Measurements from ENCODE around the gene C2orf80.

C2orf80 gene

GRCh38 chr2:208175840-208176153 is 14.0 kb downstream of the C2orf80 start:
- Histone ChIP-seq H3K4me1 (ENCODE audit: insufficient read depth, low read length, severe bottlenecking) (no peaks in the 10 kb centered on the region), H3K9me2 (ENCODE audit: low read depth, low read length) (no peaks in the 10 kb centered on the region), H3F3A (ENCODE audit: insufficient read depth, low read length) (no peaks in the 10 kb centered on the region), H4K20me1 (ENCODE audit: insufficient read depth, low read length) (no peaks in the 10 kb centered on the region), H3K4me2 (ENCODE audit: low read length) (no peak overlapping the region), H3K27ac (ENCODE audit: low read depth, low read length, poor library complexity, severe bottlenecking) (no peak overlapping the region), H3K9me3 (ENCODE audit: low read length) (no peaks in the 10 kb centered on the region), H3K36me3 (ENCODE audit: insufficient read depth, low read length) (no peaks in the 10 kb centered on the region), H2AFZ (ENCODE audit: low read length) (no peak overlapping the region), H3K9ac (ENCODE audit: low read length) (no peak overlapping the region), H3K27me3 (ENCODE audit: insufficient read depth, low read length) (no peaks in the 10 kb centered on the region), H3K4me3 (ENCODE audit: low read depth, low read length, poor library complexity, severe bottlenecking) (no peak overlapping the region), H3K79me2 (ENCODE audit: insufficient read depth, low read length) (no peaks in the 10 kb centered on the region)
- TF ChIP-seq CTCF (IDR thresholded peaks at IDR 0.05; ENCODE audit: low read length): no peak
- TF ChIP-seq EZH2 (IDR thresholded peaks at IDR 0.05; ENCODE audit: borderline replicate concordance, low read length): no peak

- H4K20me1 ChIP-seq (ENCODE audit: insufficient read depth, low read length): no peaks in the 10 kb centered on the region
- H3F3A ChIP-seq (ENCODE audit: insufficient read depth, low read length): no peaks in the 10 kb centered on the region
- H3K36me3 ChIP-seq (ENCODE audit: insufficient read depth, low read length): no peaks in the 10 kb centered on the region
- no peaks in the 10 kb centered on the region for H3K9me3 ChIP-seq (ENCODE audit: low read length)
- H3K27me3 ChIP-seq (ENCODE audit: insufficient read depth, low read length): no peaks in the 10 kb centered on the region
- no peak overlapping the region for H3K9ac ChIP-seq (ENCODE audit: low read length)
- H3K4me2 ChIP-seq (ENCODE audit: low read length): no peak overlapping the region
- H3K4me3 ChIP-seq (ENCODE audit: low read depth, low read length, poor library complexity, severe bottlenecking): no peak overlapping the region
- H3K9me2 ChIP-seq (ENCODE audit: low read depth, low read length): no peaks in the 10 kb centered on the region
- TF ChIP-seq CTCF (IDR thresholded peaks at IDR 0.05; ENCODE audit: low read length): peak; percentile 84
- no peak for TF ChIP-seq EZH2 (IDR thresholded peaks at IDR 0.05; ENCODE audit: borderline replicate concordance, low read length)
- H3K4me1 ChIP-seq (ENCODE audit: insufficient read depth, low read length, severe bottlenecking): no peaks in the 10 kb centered on the region
- H3K27ac ChIP-seq (ENCODE audit: low read depth, low read length, poor library complexity, severe bottlenecking): no peak overlapping the region
- H3K79me2 ChIP-seq (ENCODE audit: insufficient read depth, low read length): no peaks in the 10 kb centered on the region
- no peak overlapping the region for H2AFZ ChIP-seq (ENCODE audit: low read length)
Observed at GRCh38 chr2:208175069-208175839, 14.6 kb downstream of the C2orf80 start.

GRCh38 chr2:208174144-208174543 is 15.7 kb downstream of the C2orf80 start:
- H2AFZ ChIP-seq (ENCODE audit: low read length): no peak overlapping the region
- H3K27ac ChIP-seq (ENCODE audit: low read depth, low read length, poor library complexity, severe bottlenecking): no peak overlapping the region
- no peaks in the 10 kb centered on the region for H3K27me3 ChIP-seq (ENCODE audit: insufficient read depth, low read length)
- no peak overlapping the region for H3K4me2 ChIP-seq (ENCODE audit: low read length)
- TF ChIP-seq EZH2 (IDR thresholded peaks at IDR 0.05; ENCODE audit: borderline replicate concordance, low read length) (no peak), CTCF (IDR thresholded peaks at IDR 0.05; ENCODE audit: low read length) (no peak)
- H3F3A ChIP-seq (ENCODE audit: insufficient read depth, low read length): no peaks in the 10 kb centered on the region
- H3K9me2 ChIP-seq (ENCODE audit: low read depth, low read length): no peaks in the 10 kb centered on the region
- no peak overlapping the region for H3K9ac ChIP-seq (ENCODE audit: low read length)
- H3K9me3 ChIP-seq (ENCODE audit: low read length): no peaks in the 10 kb centered on the region
- no peaks in the 10 kb centered on the region for H3K4me1 ChIP-seq (ENCODE audit: insufficient read depth, low read length, severe bottlenecking)
- no peaks in the 10 kb centered on the region for H3K79me2 ChIP-seq (ENCODE audit: insufficient read depth, low read length)
- no peaks in the 10 kb centered on the region for H3K36me3 ChIP-seq (ENCODE audit: insufficient read depth, low read length)
- no peak overlapping the region for H3K4me3 ChIP-seq (ENCODE audit: low read depth, low read length, poor library complexity, severe bottlenecking)
- H4K20me1 ChIP-seq (ENCODE audit: insufficient read depth, low read length): no peaks in the 10 kb centered on the region

Data from OCI-LY1 (cell line).